ENCODE measurements around the gene KRTAP17-1. TPM values are rescaled to one million over a fixed set of nuclear protein-coding genes. Genes with fewer than 3 reads are reported as not detected.

The KRTAP17-1 gene
- total RNA-seq, 1 donor = not detected

DNA sequence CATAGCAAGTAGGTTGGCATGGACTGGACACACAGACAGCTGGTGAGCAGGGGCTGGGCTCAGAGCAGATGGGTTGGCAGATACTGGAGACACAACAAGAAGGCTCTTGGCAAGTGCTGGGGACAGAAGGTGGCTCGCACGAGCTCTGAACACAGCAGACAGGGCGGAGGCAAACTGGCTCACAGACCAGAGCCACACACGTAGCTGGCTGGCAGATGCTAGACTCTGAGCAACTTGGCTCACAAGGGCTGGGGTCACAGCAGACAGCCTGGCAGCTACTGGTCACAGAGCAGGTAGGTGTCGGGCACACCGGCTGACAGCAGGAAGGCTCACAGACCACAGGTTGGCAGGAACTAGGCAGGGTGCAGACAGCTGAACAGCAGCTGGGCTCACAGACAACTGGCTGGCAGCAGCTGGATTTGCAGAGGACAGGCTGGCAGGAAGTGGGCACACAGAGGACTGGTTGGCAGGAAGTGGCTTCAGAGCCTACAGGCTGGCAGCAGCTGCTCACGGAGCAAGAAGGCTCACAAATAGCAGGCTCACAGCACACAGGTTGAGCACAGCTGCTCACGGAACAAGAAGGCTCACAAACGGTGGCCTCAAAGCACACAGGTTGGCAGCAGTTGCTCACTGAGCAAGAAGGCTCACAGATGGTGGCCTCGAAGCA, 7.1 kb downstream of the KRTAP17-1 start:
- TF ChIP-seq, protein P1, sequence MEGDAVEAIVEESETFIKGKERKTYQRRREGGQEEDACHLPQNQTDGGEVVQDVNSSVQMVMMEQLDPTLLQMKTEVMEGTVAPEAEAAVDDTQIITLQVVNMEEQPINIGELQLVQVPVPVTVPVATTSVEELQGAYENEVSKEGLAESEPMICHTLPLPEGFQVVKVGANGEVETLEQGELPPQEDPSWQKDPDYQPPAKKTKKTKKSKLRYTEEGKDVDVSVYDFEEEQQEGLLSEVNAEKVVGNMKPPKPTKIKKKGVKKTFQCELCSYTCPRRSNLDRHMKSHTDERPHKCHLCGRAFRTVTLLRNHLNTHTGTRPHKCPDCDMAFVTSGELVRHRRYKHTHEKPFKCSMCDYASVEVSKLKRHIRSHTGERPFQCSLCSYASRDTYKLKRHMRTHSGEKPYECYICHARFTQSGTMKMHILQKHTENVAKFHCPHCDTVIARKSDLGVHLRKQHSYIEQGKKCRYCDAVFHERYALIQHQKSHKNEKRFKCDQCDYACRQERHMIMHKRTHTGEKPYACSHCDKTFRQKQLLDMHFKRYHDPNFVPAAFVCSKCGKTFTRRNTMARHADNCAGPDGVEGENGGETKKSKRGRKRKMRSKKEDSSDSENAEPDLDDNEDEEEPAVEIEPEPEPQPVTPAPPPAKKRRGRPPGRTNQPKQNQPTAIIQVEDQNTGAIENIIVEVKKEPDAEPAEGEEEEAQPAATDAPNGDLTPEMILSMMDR (IDR thresholded peaks at IDR 0.05; ENCODE audit: extremely low read depth, low read depth, low read length) = no peak
- H4K20me1 ChIP-seq (ENCODE audit: insufficient read depth, low read length) = no peaks in the 10 kb centered on the region
- H3K4me1 ChIP-seq (ENCODE audit: insufficient read depth, low read length) = peaks cover 11% of the 10 kb centered on the region
- H3K4me3 ChIP-seq (ENCODE audit: insufficient read depth, low read length) = peak overlapping the region; percentile 38
- H3K9me3 ChIP-seq (ENCODE audit: low read depth, low read length) = no peaks in the 10 kb centered on the region
- peak overlapping the region; percentile 83 for H2AFZ ChIP-seq (ENCODE audit: low read length)
- no peaks in the 10 kb centered on the region for H3K36me3 ChIP-seq (ENCODE audit: insufficient read depth, low read length)
- no peaks in the 10 kb centered on the region for H3K79me2 ChIP-seq (ENCODE audit: insufficient read depth, low read length)
- H3K4me2 ChIP-seq (ENCODE audit: insufficient read depth, low read length) = peak overlapping the region; percentile 32
- no peaks in the 10 kb centered on the region for H3K27me3 ChIP-seq (ENCODE audit: insufficient read depth, low read length)
- DNase-seq (ENCODE audit: insufficient read length, low spot score, missing footprints) = peak; percentile 79
- no peak overlapping the region for H3K27ac ChIP-seq (ENCODE audit: low read depth, low read length)

DNA sequence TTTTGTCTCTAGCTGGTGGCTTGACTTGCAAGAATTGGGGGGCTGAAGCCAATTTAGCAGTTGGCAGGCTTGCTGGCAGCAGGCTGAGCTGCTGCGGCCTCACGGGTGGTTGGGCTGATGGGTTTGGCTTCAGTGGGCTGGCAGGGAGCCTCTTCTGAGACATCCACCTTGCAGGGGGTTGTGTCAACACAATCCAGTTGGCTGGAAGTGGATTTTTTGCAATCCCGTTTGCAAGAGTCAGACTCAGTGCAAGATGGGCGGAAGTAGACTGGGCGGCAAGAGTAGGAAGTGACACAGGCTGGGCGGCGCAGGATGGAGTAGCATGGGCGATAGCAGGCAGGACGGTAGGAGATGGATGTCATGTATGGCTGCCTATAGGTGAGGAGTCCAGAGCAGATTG, 7.9 kb downstream of the KRTAP17-1 start:
- Histone ChIP-seq H3K36me3 (ENCODE audit: insufficient read depth, low read length) (no peaks in the 10 kb centered on the region), H3K4me1 (ENCODE audit: insufficient read depth, low read length) (peaks cover 11% of the 10 kb centered on the region), H3K27ac (ENCODE audit: low read depth, low read length) (no peak overlapping the region), H4K20me1 (ENCODE audit: insufficient read depth, low read length) (no peaks in the 10 kb centered on the region), H3K4me3 (ENCODE audit: insufficient read depth, low read length) (peak overlapping the region; percentile 38), H3K27me3 (ENCODE audit: insufficient read depth, low read length) (no peaks in the 10 kb centered on the region), H3K79me2 (ENCODE audit: insufficient read depth, low read length) (no peaks in the 10 kb centered on the region), H2AFZ (ENCODE audit: low read length) (peak overlapping the region; percentile 83), H3K9me3 (ENCODE audit: low read depth, low read length) (no peaks in the 10 kb centered on the region), H3K4me2 (ENCODE audit: insufficient read depth, low read length) (peak overlapping the region; percentile 32)
- DNase-seq (ENCODE audit: insufficient read length, low spot score, missing footprints) = peak; percentile 76
- TF ChIP-seq, protein P1 (IDR thresholded peaks at IDR 0.05; ENCODE audit: extremely low read depth, low read depth, low read length) = no peak

GRCh38 chr17:41304091-41304490, 11.4 kb downstream of the KRTAP17-1 start:
- Histone ChIP-seq H3K27me3 (ENCODE audit: insufficient read depth, low read length) (no peaks in the 10 kb centered on the region), H2AFZ (ENCODE audit: low read length) (no peak overlapping the region), H3K9me3 (ENCODE audit: low read depth, low read length) (no peaks in the 10 kb centered on the region), H3K36me3 (ENCODE audit: insufficient read depth, low read length) (no peaks in the 10 kb centered on the region), H3K79me2 (ENCODE audit: insufficient read depth, low read length) (no peaks in the 10 kb centered on the region), H3K4me1 (ENCODE audit: insufficient read depth, low read length) (peaks cover 11% of the 10 kb centered on the region), H3K4me2 (ENCODE audit: insufficient read depth, low read length) (no peak overlapping the region), H4K20me1 (ENCODE audit: insufficient read depth, low read length) (no peaks in the 10 kb centered on the region), H3K27ac (ENCODE audit: low read depth, low read length) (no peak overlapping the region), H3K4me3 (ENCODE audit: insufficient read depth, low read length) (no peak overlapping the region)
- no peak for DNase-seq (ENCODE audit: insufficient read length, low spot score, missing footprints)
- TF ChIP-seq, protein P1 (IDR thresholded peaks at IDR 0.05; ENCODE audit: extremely low read depth, low read depth, low read length) = no peak

- Histone ChIP-seq H3K4me3 (ENCODE audit: insufficient read depth, low read length) (no peak overlapping the region), H3K9me3 (ENCODE audit: low read depth, low read length) (no peaks in the 10 kb centered on the region), H3K4me1 (ENCODE audit: insufficient read depth, low read length) (peaks cover 3% of the 10 kb centered on the region), H2AFZ (ENCODE audit: low read length) (no peak overlapping the region), H3K79me2 (ENCODE audit: insufficient read depth, low read length) (no peaks in the 10 kb centered on the region), H4K20me1 (ENCODE audit: insufficient read depth, low read length) (no peaks in the 10 kb centered on the region), H3K4me2 (ENCODE audit: insufficient read depth, low read length) (no peak overlapping the region), H3K27ac (ENCODE audit: low read depth, low read length) (no peak overlapping the region), H3K27me3 (ENCODE audit: insufficient read depth, low read length) (no peaks in the 10 kb centered on the region), H3K36me3 (ENCODE audit: insufficient read depth, low read length) (no peaks in the 10 kb centered on the region)
- TF ChIP-seq, protein P1 (IDR thresholded peaks at IDR 0.05; ENCODE audit: extremely low read depth, low read depth, low read length) = no peak
- DNase-seq (ENCODE audit: insufficient read length, low spot score, missing footprints) = no peak
Measured at GRCh38 chr17:41302981-41303380, 12.5 kb downstream of the KRTAP17-1 start.
